ENCODE results near the gene KRTAP5-11.
"Not testable (repeated sequence)": the region's sequence is repeated elsewhere in the genome, so short reads cannot be mapped to it uniquely, and the experiment has no call there.

GRCh38 chr11:71534711-71535608, 47.7 kb downstream of the KRTAP5-11 start:
- TF ChIP-seq ESRRG, SNAI2 (CRISPR knock-in tag; IDR thresholded peaks at IDR 0.05): not testable (repeated sequence)
- TF ChIP-seq, protein P1, sequence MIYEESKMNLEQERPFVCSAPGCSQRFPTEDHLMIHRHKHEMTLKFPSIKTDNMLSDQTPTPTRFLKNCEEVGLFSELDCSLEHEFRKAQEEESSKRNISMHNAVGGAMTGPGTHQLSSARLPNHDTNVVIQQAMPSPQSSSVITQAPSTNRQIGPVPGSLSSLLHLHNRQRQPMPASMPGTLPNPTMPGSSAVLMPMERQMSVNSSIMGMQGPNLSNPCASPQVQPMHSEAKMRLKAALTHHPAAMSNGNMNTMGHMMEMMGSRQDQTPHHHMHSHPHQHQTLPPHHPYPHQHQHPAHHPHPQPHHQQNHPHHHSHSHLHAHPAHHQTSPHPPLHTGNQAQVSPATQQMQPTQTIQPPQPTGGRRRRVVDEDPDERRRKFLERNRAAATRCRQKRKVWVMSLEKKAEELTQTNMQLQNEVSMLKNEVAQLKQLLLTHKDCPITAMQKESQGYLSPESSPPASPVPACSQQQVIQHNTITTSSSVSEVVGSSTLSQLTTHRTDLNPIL (CRISPR knock-in tag; IDR thresholded peaks at IDR 0.05; ENCODE audit: low read depth): not testable (repeated sequence)

Data from SK-N-SH treated with all-trans-retinoic acid at 6 μM for 48 hours (cell line).